ENCODE data around the gene JADE2.

DNA sequence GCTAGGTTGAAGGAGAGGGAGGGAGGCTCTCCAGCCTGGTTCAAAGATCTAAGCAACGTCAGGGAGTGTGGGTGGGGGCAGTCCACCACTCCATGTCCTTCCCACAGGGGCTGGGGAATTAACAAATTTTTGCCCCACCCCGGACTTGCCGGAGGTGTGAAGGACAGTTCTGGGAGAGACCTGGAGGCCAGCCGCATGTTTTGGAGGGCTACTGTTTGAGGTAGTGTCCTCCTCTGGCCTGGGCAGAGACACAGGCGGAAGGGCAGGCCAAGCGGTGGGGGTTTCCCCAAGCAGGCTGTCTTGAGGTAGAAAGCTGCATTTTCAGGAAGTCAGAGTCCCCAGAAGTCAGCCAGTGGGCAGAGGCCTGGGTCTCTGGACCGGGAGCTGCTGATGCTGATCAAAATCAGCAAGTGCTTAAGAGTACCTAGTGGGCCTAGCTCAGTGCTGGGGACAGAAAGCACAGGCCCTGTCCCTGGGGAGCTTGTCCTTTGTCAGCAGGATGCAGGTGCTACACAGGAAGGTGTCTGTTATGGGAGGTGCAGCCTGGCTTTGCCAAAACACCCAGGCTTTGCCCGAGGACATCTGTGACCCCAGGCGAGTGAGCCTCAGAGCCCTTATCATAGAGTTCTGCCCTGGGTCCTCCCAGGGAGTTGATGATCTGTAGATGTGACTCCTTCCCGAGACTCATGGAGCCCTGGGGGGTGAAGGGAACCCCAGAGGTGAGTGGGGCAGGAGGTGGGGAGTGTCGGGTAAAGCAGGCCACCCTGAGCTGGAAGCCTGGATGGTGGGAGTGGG, 18.5 kb downstream of the JADE2 start:
- TF ChIP-seq POLR2A (IDR thresholded peaks at IDR 0.05; ENCODE audit: extremely low read depth, insufficient read length) = no peak
- TF ChIP-seq, protein P1, sequence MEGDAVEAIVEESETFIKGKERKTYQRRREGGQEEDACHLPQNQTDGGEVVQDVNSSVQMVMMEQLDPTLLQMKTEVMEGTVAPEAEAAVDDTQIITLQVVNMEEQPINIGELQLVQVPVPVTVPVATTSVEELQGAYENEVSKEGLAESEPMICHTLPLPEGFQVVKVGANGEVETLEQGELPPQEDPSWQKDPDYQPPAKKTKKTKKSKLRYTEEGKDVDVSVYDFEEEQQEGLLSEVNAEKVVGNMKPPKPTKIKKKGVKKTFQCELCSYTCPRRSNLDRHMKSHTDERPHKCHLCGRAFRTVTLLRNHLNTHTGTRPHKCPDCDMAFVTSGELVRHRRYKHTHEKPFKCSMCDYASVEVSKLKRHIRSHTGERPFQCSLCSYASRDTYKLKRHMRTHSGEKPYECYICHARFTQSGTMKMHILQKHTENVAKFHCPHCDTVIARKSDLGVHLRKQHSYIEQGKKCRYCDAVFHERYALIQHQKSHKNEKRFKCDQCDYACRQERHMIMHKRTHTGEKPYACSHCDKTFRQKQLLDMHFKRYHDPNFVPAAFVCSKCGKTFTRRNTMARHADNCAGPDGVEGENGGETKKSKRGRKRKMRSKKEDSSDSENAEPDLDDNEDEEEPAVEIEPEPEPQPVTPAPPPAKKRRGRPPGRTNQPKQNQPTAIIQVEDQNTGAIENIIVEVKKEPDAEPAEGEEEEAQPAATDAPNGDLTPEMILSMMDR (IDR thresholded peaks at IDR 0.05; ENCODE audit: low read depth, low read length) = no peak
- TF ChIP-seq, protein P2, sequence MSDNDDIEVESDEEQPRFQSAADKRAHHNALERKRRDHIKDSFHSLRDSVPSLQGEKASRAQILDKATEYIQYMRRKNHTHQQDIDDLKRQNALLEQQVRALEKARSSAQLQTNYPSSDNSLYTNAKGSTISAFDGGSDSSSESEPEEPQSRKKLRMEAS (IDR thresholded peaks at IDR 0.05; ENCODE audit: low read depth, low read length) = no peak

Measured in NB4 (cell line).